SK-N-SH (cell line): ENCODE results near the gene LMNTD2. TPM values are rescaled to one million over a fixed set of nuclear protein-coding genes. Genes with fewer than 3 reads are reported as not detected.

Experiments
- CTCF ChIA-PET: fragments of 300-600, 350-600 bp; formaldehyde crosslinking; extraction: SDS; loops from one replicate; lab custom pipeline; 2021; lab: Yijun Ruan, JAX
- POLR2A ChIA-PET: fragments of 350-600 bp; sonication (Branson Sonifier 250); formaldehyde crosslinking; extraction: SDS; loops from one replicate; lab custom pipeline; 2020; ENCODE audit warnings: antibody characterized with exemption, inconsistent platforms; lab: Yijun Ruan, JAX
- DNase-seq: peaks from one replicate; pipeline ENCODE4 v3.0.0; 2012
- H2AFZ ChIP-seq: fragments of 200-600 bp; sonication (generic); 2 replicates; pipeline ENCODE4 v1.8.1; 2016; ENCODE audit warnings: antibody characterized with exemption, mild to moderate bottlenecking, low read depth
- H3F3A ChIP-seq: fragments of 200-600 bp; sonication (generic); replicated peaks from 2 replicates; pipeline ENCODE3; 2016; ENCODE audit warnings: antibody characterized with exemption, mild to moderate bottlenecking; ENCODE audit not compliant: insufficient read depth
- H3K27ac ChIP-seq, 2 experiments: fragments of 200-500 bp in 1 of 2; fragments of 200-600 bp in 1 of 2; sonication (Bioruptor generic) in 1 of 2; sonication (generic), shearing (Covaris generic) in 1 of 2; 2 replicates each; pipeline versions ENCODE4 v1.5.1 to v1.6.1; 2014 to 2016; ENCODE audit warnings: low read depth in 2 of 2, inconsistent platforms in 1 of 2, low read length in 1 of 2, mild to moderate bottlenecking in 1 of 2, mixed read lengths in 1 of 2
- H3K27me3 ChIP-seq: fragments of 200-600 bp; sonication (generic), shearing (Covaris generic); 2 replicates; pipeline ENCODE4 v1.6.1; 2016; ENCODE audit warnings: mixed run types; ENCODE audit not compliant: insufficient read depth
- H3K36me3 ChIP-seq, 2 experiments: fragments of 200-500 bp in 1 of 2; fragments of 200-600 bp in 1 of 2; sonication (Bioruptor generic) in 1 of 2; sonication (generic) in 1 of 2; replicated peaks in 1 of 2; 2 replicates each; pipeline versions ENCODE3 to v1.5.1; 2014 to 2016; ENCODE audit warnings: low read length in 1 of 2, mild to moderate bottlenecking in 1 of 2; ENCODE audit not compliant: insufficient read depth in 2 of 2, control insufficient read depth in 1 of 2
- H3K4me1 ChIP-seq, 2 experiments: fragments of 200-500 bp in 1 of 2; fragments of 200-600 bp in 1 of 2; sonication (Bioruptor generic) in 1 of 2; sonication (generic), shearing (Covaris generic) in 1 of 2; 2 replicates each; pipeline versions ENCODE4 v1.5.1 to v1.6.1; 2014 to 2016; ENCODE audit warnings: low read depth in 1 of 2, low read length in 1 of 2, mixed run types in 1 of 2; ENCODE audit not compliant: insufficient read depth in 2 of 2, control insufficient read depth in 1 of 2
- H3K4me2 ChIP-seq: fragments of 200-600 bp; sonication (generic), shearing (Covaris generic); 2 replicates; pipeline ENCODE4 v1.6.1; 2017; ENCODE audit warnings: mixed run types
- H3K4me3 ChIP-seq, 2 experiments: fragments of 200-500 bp in 1 of 2; fragments of 200-600 bp in 1 of 2; sonication (Bioruptor generic) in 1 of 2; sonication (generic), shearing (Covaris generic) in 1 of 2; 2 replicates each; pipeline versions ENCODE4 v1.5.1 to v1.8.1; 2014 to 2016; ENCODE audit warnings: low read depth in 2 of 2, inconsistent platforms in 1 of 2, low read length in 1 of 2, mild to moderate bottlenecking in 1 of 2, mixed read lengths in 1 of 2, moderate library complexity in 1 of 2
- H3K79me2 ChIP-seq: fragments of 200-600 bp; sonication (generic); 2 replicates; pipeline ENCODE4 v1.8.1; 2017; ENCODE audit warnings: mild to moderate bottlenecking; ENCODE audit not compliant: insufficient read depth
- H3K9ac ChIP-seq: fragments of 200-600 bp; sonication (generic); 2 replicates; pipeline ENCODE4 v1.6.1; 2017; ENCODE audit warnings: mixed run types
- H3K9me2 ChIP-seq: fragments of 200-600 bp; sonication (generic); 2 replicates; pipeline ENCODE4 v1.6.1; 2017; ENCODE audit warnings: mixed run types
- H3K9me3 ChIP-seq: fragments of 200-600 bp; sonication (generic); 2 replicates; pipeline ENCODE4 v1.6.1; 2017; ENCODE audit warnings: mixed run types, mild to moderate bottlenecking, moderate library complexity
- H4K20me1 ChIP-seq: fragments of 200-600 bp; sonication (generic); 2 replicates; pipeline ENCODE4 v1.6.1; 2017; ENCODE audit warnings: mild to moderate bottlenecking, mixed run types; ENCODE audit not compliant: insufficient read depth
- EP300 ChIP-seq, 2 experiments: IDR thresholded peaks; 2 replicates each; pipeline versions ENCODE4 v1.4.0 to v1.6.1; 2012; ENCODE audit warnings: borderline replicate concordance in 1 of 2, low read depth in 1 of 2, low read length in 1 of 2
- GABPA ChIP-seq: IDR thresholded peaks from 2 replicates; pipeline ENCODE4 v1.4.0; 2012; ENCODE audit warnings: low read depth, mild to moderate bottlenecking
- RCOR1 ChIP-seq: fragments of 150-350 bp; IDR thresholded peaks from 2 replicates; pipeline ENCODE4 v1.6.1; 2017; ENCODE audit warnings: antibody characterized with exemption, low read length
- WGBS: methylation state at CpG from one replicate; pipeline ENCODE4 v1.1.6; 2017; ENCODE audit warnings: low lambda C conversion rate; 5-methylcytosine and 5-hydroxymethylcytosine counted together
- polyA plus RNA-seq, 3 experiments: library from polyadenylated mRNA; depleted of rRNA; stranded (reverse); fragments of >200 nt; gene quantifications; 2 replicates each; pipeline ENCODE4 v1.2.3, GENCODE V29; 2012
- TF ChIP-seq, protein P1 (sequence below): fragments of 200-600 bp; sonication (generic); IDR thresholded peaks from 2 replicates; pipeline ENCODE4 v1.6.1; 2017; ENCODE audit warnings: antibody characterized with exemption, mild to moderate bottlenecking, moderate library complexity
- TF ChIP-seq, protein P2 (sequence below): IDR thresholded peaks from 2 replicates; pipeline ENCODE4 v1.6.1; 2012; ENCODE audit warnings: mild to moderate bottlenecking, low read depth, low read length, moderate library complexity
- TF ChIP-seq, protein P3 (sequence below): IDR thresholded peaks from 2 replicates; pipeline ENCODE4 v1.4.0; 2012; ENCODE audit warnings: low read depth, borderline replicate concordance

Gene LMNTD2
- polyA plus RNA-seq, 1 of the 3 experiments (the other 2 are of a cell fraction) = 2.4 TPM

DNA sequence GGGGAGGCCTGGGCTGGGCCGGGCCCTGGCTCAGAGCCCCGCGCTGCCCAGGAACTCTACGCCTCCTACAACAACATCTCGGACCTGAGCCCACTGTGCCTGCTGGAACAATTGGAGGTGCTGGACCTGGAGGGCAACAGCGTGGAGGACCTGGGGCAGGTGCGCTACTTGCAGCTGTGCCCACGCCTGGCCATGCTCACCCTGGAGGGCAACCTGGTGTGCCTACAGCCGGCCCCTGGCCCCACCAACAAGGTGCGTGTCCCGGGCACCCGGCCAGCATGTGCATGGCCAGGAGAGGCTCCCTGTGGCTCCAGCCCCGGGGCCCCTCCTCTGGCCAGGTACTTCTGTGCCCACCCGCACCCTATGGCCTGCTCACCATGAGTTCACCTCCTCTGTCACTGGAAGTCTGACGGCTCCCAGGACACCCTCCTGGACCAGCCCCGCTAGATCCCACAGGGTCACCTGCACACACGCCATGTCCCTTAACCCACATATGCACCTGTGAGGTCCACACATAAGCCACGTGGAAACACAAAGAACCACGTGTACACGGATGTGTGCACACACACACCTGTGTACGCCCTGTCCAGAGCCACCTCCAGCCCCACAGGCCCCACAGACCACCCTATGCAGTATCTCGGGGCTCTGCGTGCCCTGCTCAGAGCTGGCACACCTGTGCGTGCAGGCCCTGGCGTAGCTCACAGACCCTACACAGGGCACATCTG is 10.4 kb downstream of the LMNTD2 start:
- Histone ChIP-seq H3K27me3 (no peaks in the 10 kb centered on the region), H3K9ac (no peak overlapping the region), H4K20me1 (no peaks in the 10 kb centered on the region), H3K27ac (no peak overlapping the region), H3K4me1 (peaks cover 0 to 12% of the 10 kb centered on the region in 2 experiments; a peak in 1 of 4 replicates), H3F3A (no peaks in the 10 kb centered on the region), H3K4me2 (no peak overlapping the region), H3K9me3 (no peaks in the 10 kb centered on the region), H3K79me2 (no peaks in the 10 kb centered on the region), H3K36me3 (no peaks in the 10 kb centered on the region), H2AFZ (no peak overlapping the region), H3K9me2 (no peaks in the 10 kb centered on the region), H3K4me3 (no peak overlapping the region)
- no peak for DNase-seq
- WGBS = 78% methylated on average over 5 of the region's 25 CpGs
- CTCF ChIA-PET = interaction anchor here (0.8 to 0.9 kb wide), 2 partner anchors 10 to 147 kb away, joined by 3 read pairs; no protein-coding TSS in a partner anchor
- TF ChIP-seq, protein P1, sequence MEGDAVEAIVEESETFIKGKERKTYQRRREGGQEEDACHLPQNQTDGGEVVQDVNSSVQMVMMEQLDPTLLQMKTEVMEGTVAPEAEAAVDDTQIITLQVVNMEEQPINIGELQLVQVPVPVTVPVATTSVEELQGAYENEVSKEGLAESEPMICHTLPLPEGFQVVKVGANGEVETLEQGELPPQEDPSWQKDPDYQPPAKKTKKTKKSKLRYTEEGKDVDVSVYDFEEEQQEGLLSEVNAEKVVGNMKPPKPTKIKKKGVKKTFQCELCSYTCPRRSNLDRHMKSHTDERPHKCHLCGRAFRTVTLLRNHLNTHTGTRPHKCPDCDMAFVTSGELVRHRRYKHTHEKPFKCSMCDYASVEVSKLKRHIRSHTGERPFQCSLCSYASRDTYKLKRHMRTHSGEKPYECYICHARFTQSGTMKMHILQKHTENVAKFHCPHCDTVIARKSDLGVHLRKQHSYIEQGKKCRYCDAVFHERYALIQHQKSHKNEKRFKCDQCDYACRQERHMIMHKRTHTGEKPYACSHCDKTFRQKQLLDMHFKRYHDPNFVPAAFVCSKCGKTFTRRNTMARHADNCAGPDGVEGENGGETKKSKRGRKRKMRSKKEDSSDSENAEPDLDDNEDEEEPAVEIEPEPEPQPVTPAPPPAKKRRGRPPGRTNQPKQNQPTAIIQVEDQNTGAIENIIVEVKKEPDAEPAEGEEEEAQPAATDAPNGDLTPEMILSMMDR = no peak
- TF ChIP-seq RCOR1 (no peak), GABPA (no peak), EP300 (IDR thresholded peaks at IDR 0.05; ENCODE audit: borderline replicate concordance in 1 of 2, low read depth in 1 of 2, low read length in 1 of 2) (no peak)
- TF ChIP-seq, protein P2, sequence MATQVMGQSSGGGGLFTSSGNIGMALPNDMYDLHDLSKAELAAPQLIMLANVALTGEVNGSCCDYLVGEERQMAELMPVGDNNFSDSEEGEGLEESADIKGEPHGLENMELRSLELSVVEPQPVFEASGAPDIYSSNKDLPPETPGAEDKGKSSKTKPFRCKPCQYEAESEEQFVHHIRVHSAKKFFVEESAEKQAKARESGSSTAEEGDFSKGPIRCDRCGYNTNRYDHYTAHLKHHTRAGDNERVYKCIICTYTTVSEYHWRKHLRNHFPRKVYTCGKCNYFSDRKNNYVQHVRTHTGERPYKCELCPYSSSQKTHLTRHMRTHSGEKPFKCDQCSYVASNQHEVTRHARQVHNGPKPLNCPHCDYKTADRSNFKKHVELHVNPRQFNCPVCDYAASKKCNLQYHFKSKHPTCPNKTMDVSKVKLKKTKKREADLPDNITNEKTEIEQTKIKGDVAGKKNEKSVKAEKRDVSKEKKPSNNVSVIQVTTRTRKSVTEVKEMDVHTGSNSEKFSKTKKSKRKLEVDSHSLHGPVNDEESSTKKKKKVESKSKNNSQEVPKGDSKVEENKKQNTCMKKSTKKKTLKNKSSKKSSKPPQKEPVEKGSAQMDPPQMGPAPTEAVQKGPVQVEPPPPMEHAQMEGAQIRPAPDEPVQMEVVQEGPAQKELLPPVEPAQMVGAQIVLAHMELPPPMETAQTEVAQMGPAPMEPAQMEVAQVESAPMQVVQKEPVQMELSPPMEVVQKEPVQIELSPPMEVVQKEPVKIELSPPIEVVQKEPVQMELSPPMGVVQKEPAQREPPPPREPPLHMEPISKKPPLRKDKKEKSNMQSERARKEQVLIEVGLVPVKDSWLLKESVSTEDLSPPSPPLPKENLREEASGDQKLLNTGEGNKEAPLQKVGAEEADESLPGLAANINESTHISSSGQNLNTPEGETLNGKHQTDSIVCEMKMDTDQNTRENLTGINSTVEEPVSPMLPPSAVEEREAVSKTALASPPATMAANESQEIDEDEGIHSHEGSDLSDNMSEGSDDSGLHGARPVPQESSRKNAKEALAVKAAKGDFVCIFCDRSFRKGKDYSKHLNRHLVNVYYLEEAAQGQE = no peak
- TF ChIP-seq, protein P3, sequence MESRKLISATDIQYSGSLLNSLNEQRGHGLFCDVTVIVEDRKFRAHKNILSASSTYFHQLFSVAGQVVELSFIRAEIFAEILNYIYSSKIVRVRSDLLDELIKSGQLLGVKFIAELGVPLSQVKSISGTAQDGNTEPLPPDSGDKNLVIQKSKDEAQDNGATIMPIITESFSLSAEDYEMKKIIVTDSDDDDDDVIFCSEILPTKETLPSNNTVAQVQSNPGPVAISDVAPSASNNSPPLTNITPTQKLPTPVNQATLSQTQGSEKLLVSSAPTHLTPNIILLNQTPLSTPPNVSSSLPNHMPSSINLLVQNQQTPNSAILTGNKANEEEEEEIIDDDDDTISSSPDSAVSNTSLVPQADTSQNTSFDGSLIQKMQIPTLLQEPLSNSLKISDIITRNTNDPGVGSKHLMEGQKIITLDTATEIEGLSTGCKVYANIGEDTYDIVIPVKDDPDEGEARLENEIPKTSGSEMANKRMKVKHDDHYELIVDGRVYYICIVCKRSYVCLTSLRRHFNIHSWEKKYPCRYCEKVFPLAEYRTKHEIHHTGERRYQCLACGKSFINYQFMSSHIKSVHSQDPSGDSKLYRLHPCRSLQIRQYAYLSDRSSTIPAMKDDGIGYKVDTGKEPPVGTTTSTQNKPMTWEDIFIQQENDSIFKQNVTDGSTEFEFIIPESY = no peak
- POLR2A ChIA-PET = no interaction called here
